ENCODE data around the gene CASZ1.
A peak's percentile ranks its signal among the peaks of the same experiment; 100 is the strongest.

The CASZ1 gene

DNA sequence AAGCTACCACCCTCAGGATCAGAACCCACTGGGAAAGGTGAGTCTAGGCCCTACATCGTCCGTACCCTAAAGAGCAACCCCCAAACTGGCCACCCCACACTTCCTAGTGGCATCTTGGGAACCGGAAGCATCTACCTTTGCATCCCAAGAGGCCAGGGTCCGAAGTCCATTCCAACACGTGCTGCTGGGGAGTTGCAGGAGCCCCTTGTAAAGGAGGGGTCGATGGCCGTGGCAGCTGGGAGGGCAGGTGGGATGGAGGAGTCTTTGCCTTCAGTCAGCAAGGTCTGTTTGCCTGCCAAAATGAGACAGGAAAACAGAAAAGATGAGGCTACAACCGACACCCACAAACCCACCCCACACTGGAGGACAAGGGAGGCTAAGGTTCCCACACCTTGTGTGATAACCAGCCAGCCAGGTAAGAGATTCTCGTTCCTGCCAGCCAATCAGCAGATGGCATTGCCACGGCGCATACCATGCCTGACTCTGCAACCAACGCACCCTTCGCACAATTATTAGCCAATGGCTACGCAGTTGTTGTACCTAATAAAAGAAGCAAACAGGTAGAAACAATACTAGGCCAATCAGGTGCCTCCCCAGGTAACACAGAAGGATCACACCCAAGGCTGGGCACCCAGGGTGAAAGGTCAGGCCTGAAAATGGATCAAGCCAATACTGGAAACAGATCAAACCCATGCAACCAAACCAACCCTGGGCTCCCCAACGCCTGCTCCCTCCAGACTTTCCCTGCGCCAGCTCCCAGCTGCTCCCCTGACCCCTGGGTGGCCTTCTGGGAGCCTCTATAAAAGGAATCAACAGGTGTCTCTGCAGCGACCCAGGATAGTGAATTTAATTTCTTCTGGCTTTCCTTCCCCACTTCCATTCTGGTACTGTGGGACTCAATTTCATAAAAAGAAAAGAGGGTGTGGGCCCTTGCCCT, 35.6 kb downstream of the CASZ1 start:
- Histone ChIP-seq H3K4me3 (no peak overlapping the region), H3K27ac (peak overlapping the region in 15 of 21 experiments; percentile 4 to 83 (median 60))

DNA sequence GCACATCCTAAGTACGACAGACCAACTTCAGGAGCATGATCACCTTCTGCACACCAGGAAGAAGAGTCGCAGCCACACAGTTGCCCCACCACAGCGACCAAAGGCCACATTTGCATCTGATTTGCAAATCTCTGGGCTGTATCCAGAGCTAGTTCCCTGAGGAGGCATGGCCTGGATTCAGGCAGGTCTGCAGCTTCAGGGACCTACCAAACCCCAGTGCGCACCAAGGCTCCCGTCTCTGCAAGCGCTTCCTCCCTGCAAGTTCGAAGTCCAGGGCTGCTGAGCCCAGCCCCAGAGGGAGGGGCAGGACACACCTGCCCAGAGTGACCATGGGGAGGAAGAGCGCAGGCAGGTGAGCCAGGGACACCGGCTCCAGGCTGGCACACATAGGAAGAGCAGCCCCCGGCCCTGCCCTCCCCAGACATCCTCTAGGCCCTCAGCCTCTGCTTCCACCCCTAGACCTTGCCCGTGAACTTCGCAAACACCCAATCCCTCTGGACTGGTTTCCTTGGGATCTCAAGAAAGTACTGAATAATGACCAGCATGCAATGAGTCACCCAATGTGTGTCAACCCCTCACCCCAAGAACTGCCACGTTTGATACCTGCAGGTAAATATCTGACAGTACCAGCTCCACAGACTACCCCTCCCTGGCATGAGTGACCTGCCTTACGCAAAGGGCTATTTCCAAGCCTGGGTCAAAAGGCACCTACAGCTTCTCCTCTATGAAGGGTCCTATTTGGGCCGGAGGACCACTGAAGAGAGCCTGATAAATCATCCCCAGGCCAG, 36.8 kb downstream of the CASZ1 start:
- Histone ChIP-seq H3K4me3 (no peak overlapping the region), H3K27ac (no peak overlapping the region)

- no peak overlapping the region for H3K4me3 ChIP-seq
- H3K27ac ChIP-seq: peak overlapping the region in 9 of 21 experiments; percentile 18 to 75 (median 58)
Measured at GRCh38 chr1:10756842-10757241, 39.6 kb downstream of the CASZ1 start.

DNA sequence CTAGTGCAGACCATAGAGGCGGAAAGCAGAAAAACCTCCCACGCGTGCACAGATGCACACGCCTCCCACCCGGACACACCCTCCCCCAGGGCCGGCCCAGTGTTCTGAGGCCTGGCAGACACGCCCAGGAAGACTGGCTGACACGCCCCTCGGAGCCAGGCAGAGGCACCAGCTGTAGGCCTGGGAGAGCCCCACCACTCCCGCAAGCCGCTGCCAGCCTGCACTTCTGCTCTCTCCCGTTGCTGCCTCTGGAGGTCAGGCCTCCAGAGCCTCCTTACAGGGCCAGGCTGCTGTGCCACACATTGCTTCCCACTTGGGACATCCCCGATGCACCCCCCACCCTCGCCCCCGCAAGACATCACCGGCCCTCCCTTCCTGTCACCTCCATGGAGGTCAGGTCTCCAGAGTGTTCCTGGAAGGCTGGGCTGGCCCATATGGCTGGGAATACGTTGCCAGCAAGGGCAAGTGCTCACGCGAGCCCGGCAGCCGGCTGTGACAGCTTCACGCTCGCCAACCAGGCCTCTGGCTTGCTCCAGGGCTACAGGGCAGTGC, 40.4 kb downstream of the CASZ1 start:
- Histone ChIP-seq H3K27ac (peak overlapping the region in 15 of 21 experiments; percentile 13 to 75 (median 56)), H3K4me3 (no peak overlapping the region)

- Histone ChIP-seq H3K4me3 (no peak overlapping the region), H3K27ac (peak overlapping the region in 2 of 21 experiments; percentile 26)
Measured at GRCh38 chr1:10754568-10755329, 41.7 kb downstream of the CASZ1 start.

DNA sequence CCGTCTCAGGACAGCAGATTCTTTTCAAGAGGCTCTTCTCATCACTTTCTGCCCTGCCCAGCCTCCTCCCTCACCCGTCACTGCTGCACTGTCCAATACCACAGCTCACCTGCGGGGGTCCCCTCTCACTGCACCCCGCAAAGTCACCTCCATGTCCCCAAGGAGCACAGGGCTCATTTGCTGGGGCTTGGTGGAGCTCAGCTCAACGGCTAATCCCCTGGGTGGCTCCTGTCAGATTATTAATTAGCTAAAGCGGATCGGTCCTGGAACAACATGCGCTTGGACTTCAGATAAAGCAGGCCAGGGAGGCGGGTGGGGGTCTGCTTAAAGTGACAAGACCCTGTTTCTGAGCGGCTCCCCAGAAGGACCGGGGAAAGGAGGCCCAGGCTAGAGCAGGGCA, 43.1 kb downstream of the CASZ1 start:
- Histone ChIP-seq H3K4me3 (no peak overlapping the region), H3K27ac (no peak overlapping the region)

DNA sequence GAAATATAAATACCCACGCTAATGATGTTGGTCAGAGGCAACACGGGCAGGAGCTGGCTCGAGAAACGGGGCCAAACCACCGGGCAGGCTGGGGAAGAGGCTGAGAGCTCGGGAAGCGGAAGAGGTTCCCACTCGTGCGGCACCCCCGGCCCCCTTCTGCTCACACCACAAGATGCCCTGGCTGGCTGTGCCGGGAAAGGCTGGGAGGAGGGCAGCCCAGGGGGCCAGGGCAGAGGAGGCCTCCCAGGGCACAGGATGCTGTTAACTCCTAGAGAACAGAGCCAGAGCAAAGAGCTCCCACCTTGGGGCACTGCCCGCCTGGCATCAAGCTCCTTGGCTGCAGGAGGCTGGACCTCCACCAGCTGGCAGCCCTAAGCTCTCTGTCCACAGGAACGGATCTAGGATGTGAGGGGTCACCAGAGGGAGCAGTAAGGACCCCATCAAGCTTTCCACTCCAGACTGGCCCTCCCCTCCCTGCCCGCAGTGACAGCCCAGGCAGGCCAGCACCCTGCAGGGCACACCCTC, 44.8 kb downstream of the CASZ1 start:
- H3K4me3 ChIP-seq: no peak overlapping the region

DNA sequence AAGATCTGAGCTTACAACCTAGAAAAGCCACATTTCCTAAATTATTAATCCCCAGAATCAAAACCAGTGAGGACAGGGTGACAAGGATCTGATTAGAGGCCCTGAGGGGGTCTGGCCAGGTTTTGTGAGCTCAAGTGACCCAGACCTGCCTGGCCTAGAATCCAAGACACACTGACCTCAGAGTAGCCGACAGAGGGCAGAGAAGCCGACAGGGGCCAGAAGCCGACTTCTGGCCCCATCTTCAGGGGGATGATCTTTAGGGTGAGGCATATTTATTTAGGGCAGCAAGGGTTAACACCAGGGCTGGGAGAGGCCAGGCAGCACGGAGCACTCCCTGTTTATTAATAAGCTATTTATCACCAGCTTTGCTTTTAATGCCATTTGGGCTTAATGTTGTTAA, 45.3 kb downstream of the CASZ1 start:
- Histone ChIP-seq H3K4me3 (no peak overlapping the region), H3K27ac (no peak overlapping the region)

More for the DNA sequence above, 44.8 kb downstream of the CASZ1 start:
- no peak overlapping the region for H3K27ac ChIP-seq

GRCh38 chr1:10745886-10746455, 50.5 kb downstream of the CASZ1 start:
- Histone ChIP-seq H3K27ac (peak overlapping the region in 9 of 21 experiments; percentile 6 to 65 (median 49)), H3K4me3 (no peak overlapping the region)

- Histone ChIP-seq H3K27ac (peak overlapping the region in 10 of 21 experiments; percentile 6 to 65 (median 48)), H3K4me3 (no peak overlapping the region)
Measured at GRCh38 chr1:10745383-10745782, 51.1 kb downstream of the CASZ1 start.

DNA sequence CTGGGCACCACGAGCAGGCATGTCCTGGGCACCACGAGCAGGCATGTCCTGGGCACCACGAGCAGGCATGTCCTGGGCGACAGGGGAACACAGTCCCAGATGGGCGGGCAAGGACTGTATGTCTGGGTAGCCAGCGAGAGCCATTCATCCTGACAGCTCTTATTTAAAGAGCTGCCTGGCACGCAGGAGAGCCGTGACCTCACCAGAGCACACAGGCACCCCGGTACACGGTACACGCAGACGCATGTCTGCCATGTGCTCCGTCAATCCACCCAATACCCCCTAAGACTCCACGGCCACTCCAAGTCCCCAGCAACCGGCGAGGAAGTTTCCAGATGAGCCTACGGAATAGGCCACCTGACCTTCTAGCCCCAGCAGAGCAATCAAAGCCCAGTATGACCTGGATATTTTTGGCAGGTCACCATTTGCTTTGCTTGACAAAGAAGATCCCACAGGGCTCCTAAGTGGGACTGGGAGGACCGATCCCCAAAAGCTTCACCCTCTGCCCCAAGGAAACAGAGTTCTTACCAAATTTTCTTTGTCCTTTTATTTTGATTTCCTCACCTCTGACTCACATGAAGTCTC, 51.7 kb downstream of the CASZ1 start:
- peak overlapping the region in 9 of 21 experiments; percentile 6 to 65 (median 48) for H3K27ac ChIP-seq
- no peak overlapping the region for H3K4me3 ChIP-seq

- H3K4me3 ChIP-seq: no peak overlapping the region
- H3K27ac ChIP-seq: peak overlapping the region in 5 of 21 experiments; percentile 10 to 63 (median 18)
Measured at GRCh38 chr1:10744029-10744428, 52.4 kb downstream of the CASZ1 start.

DNA sequence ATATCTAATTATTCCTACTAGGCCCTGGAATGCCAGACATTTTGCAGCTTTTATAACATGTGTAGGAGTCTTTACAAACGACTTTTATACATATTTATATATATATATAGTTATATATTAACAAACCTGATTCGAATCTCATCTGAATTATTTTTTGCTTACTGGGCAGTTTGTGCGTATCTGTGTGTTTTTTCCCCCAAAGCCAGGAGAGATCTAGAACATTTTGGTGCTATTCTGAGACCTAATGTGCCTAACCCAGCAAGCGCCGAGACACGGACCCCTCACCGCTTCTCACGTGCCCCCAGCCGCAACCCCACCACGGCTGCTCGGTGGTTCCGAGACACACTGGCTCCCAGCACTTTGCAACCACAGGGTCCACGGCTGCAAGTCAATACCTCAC, 54.8 kb downstream of the CASZ1 start:
- Histone ChIP-seq H3K4me3 (no peak overlapping the region), H3K27ac (no peak overlapping the region)

DNA sequence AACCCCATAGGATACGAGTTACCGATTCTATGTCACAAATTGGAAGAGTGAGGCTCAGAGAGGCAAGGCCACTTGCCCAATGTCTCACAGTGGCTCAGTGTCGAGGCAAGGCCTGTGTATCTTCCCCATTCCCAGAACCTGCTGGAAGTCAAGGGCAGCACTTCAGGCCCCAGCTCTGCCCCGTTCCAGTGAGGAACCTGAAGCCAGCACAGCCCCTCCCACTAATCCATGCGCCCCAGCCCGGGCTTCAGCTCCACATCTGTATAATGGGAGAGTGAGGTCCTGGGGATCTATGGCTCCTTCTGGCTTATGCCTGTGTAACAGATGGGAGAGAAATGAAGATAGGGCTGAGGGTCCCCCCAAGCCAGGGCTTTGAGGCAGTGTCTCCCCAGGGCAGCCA, 56.3 kb downstream of the CASZ1 start:
- H3K27ac ChIP-seq: no peak overlapping the region
- no peak overlapping the region for H3K4me3 ChIP-seq

- Histone ChIP-seq H3K27ac (no peak overlapping the region), H3K4me3 (no peak overlapping the region)
Measured at GRCh38 chr1:10739589-10739988, 56.9 kb downstream of the CASZ1 start.

GRCh38 chr1:10738061-10739058, 58.1 kb downstream of the CASZ1 start:
- Histone ChIP-seq H3K27ac (peak overlapping the region in 9 of 21 experiments; percentile 8 to 65 (median 58)), H3K4me3 (no peak overlapping the region)

GRCh38 chr1:10737651-10738050, 58.8 kb downstream of the CASZ1 start:
- Histone ChIP-seq H3K4me3 (no peak overlapping the region), H3K27ac (peak overlapping the region in 9 of 21 experiments; percentile 8 to 65 (median 58))

All from skin epidermis (tissue), 12 donors.